CD1c-positive myeloid dendritic cell (primary cell): ENCODE results near the gene CHST7.

Experiments used
- DNase-seq: peaks from one replicate; pipeline ENCODE4 v3.0.0-alpha.2; 2016; ENCODE audit errors: extremely low spot score

The CHST7 gene

DNA sequence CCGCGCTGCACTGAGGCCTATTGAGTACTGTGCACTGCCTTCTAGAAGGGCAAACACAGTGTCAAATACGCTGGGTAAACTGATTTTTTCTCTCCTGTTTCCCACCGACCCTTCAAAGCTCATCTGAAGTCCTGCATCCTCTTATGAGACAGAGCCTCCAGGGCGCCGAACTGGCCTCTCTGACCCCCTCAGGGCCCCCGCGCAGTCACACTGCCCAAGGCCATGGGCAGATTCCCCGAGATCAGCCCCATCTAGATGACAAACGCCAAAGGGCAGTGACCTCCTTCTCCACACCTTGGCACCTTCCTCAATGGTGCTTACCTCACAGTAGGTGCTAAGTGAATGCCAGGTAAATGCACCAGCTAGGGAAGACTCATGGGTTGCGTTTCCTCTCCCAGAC, 34.4 kb downstream of the CHST7 start:
- no peak for DNase-seq

DNA sequence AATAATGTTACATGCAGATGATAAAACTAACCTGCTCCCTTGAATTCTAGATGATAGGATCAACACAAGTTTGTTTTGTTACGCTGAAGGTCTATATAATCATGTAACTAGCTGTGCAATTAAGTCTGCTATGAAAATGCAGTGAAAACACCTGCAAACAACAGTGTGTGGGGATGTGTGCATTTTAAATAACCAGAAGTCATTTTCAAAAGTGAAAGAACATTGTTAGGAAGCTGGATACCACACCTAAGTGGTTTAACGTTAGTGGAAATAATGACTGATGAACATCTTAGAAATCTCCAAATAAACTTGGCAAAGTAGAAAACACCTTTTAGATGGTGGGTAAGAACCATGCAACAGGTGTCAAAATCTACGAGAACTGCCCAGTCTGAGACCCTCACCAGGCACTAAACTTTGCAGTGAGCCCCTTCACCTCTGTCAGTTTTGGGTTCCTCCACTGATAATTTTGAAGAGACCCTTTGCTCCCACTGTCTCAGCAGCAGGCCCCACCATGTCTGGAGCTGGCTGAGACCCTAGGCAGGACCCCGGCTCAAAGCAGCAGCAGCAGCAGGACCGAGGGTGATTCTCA, 36.6 kb downstream of the CHST7 start:
- DNase-seq, result no peak

DNA sequence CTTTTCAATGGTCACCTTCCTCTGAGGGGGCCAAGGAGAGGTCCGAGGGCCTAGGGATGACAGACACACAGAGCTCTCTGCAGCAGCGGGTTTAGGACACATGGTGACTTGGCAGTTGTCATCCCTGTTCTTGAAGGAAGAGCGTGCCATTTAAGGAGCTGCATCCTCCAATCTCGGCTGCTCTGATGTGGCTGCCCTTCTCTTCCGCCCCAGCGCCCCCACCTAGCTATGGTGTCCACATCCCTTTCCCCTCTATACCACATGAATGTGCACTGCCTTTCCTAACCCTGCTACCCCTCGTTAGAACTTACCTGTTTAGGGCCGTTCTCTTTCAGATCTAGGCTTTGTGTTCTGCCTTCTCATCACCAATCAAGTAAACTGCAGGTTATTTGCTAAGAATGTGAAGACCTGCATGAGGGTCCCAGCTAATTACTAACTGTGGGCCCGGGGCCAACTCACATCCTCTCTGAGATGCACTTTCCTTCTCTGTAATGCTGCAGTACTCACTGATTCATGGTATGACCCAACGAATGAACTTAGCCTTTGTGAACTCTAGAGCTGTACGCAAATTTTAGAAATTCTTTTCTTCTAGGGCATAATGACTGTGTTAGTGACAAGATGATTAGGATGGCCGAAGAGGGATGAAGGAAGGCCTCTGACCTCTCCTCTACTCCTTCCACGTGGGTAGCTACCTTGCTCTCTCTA, 38.2 kb downstream of the CHST7 start:
- no peak for DNase-seq

DNA sequence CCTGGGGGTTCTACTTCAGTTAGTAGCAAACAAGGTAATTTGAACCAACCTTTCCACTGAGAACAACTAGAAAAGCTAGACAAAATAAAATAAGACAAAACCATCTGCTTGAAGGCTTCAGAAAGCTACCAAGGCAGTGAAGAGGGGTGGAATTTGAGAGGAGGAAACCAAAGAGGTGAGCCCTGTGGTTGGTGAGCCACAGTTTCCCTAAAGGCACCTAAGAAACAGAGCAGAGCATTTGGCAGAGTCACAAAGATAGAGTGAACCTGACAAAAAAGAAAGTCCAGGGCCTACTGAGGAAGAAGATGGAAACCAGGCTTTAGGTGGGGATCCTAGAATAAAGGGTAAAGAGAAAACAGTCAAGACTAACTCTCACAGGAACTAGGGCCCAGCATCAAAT, 44.3 kb downstream of the CHST7 start:
- DNase-seq, result no peak

DNA sequence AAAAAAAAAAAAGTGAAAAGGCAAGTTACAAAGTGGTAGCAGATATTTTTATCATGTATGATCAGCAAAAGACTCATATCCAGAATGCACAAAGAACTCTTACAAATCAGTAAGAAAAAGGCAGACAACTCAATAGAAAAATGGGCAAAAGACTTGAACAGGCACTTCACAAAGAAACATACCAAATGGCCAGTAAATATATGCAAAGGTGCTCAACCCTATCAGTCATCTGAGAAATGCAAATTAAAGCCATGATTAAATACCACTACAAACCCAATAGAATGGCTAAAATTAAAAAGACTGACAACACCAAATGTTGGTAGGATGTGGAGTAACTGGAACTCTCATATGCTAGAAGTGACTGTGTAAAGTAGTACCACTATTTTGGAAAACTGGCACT, 45.4 kb downstream of the CHST7 start:
- DNase-seq, result no peak

DNA sequence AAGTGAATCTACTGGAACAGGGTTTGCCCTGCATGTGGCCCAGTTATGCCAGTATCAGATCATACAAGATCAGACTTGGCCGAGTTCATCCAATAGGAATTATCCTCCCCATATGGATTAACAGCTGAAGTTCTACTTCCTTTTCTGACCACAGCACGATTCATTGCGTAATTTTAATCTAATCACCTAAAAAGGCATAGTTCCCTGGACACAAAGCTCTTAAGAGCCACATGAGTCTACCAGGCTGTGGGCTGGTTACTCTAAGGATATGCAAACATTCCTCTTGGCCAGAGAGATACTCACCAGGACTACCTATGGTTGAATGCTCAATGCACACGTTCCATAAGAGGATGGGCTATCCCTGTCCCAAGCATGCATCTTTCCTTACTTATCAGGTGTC, 46.9 kb downstream of the CHST7 start:
- no peak for DNase-seq

DNA sequence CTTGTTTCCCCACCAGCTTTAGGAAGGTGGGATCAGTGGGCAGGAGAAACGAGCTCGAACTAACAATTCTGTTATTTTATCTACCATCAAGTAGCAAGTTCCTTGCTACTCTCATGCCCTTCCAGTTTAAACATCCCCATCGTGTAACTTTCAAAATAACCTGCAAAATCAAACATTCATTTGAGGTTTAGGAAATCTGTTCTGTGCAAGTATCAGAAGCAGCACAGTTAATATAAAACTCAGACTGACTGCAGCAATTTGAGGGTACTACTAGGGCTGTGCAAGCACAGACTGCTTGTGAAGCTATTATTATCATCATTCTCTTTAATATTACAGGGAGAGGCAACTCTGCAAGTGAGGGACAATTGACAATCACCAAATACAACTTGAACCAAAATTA, 48.0 kb downstream of the CHST7 start:
- DNase-seq, result no peak

DNA sequence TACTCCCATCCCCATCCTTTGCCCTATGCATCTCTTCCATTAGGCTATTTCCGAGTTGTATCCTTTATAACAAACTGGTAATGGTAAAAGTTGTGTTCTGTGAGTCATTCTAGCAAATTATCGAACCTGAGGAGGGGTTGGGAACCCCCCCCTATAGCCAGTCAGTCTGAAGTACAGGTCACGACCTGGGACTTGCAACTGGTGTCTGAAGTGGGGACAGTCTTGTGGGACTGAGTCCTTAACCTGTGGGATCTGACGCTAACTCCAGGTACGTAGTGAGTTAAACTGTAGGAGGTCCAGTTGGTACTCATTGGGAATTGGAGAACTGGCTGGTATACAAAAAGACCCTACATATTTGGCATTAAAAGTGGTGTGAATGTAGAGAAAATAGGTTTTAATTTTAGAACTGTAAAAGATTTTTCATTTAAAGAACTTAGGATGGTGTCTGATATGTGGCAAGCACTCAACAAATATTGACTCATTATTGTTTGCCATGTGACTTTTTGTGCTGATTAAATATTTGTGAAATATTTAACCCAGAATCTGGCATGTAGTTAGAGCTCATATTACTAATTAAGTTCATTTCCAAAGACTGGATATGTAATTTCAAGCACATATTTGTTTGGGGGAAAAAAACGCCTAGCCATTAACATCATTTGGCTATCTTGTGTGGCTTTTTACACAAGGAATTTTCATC, 50.7 kb downstream of the CHST7 start:
- DNase-seq, result no peak

DNA sequence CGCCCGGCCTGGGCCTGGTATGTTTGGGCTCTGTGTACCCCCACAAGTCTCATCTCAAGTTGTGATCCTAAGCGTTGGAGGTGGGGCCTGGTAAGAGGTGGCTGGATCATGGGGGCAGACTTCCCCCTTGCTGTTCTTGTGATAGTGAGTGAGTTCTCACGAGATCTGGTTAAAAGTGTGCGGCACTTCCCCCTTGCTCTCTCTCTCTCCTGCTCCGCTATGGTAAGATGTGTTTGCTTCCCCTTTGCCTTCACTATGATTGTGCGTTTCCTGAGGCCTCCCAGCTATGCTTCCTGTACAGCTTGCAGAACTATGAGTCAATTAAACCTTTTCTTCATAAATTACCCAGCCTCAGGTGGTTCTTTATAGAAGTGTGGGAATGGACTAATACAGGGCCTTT, 53.0 kb downstream of the CHST7 start:
- peak; percentile 84 for DNase-seq

DNA sequence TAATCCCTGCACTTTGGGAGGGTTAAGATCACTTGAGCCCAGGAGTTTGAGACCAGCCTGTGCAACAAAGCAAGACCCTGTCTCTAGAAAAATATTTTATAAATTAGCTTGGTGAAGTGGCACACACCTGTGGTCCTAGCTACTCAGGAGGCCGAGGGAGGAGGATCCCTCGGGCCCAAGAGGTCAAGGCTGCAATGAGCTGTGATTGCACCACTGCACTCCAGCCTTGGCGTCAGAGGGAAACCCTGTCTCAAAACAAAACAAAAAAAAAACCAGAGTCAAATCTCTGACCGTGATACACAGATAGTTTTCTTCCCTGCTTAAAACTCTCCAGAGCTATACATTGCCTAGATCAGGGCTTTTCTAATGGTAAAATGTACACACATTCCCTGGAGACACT, 53.5 kb downstream of the CHST7 start:
- DNase-seq, result peak; percentile 5

DNA sequence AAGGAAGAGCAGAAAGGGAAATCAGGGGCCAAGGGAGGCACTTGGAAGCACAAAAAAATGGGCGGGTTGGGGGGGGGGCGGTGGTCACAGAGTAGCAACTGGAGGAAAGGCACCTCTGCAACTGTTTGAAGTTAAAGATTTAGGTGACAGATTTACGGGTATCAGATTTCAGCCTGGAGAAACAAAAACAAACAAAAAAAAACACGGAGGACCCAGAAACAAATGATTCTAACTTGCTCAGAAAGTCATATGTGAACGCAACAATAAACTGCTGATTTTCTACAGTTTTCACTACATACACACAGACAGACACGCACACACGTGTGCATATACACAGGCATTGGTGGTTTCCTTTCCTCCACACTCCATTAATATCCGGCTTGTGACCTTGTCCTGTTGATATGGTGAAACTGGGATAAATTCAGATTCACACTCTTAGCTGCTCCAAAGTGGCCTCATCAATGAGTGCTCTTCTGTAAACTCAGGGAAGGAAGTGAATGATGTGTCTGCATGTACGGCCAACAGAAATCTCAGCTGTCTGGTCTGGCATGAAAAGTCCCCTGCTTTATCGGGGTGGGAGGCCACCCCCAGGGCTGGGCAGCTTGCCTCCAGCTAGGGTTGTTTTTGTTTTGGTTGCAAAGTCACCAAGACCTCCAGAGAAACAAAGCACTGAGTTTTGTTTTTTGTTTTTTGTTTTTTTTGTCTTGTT, 54.3 kb downstream of the CHST7 start:
- peak; percentile 55 for DNase-seq

DNA sequence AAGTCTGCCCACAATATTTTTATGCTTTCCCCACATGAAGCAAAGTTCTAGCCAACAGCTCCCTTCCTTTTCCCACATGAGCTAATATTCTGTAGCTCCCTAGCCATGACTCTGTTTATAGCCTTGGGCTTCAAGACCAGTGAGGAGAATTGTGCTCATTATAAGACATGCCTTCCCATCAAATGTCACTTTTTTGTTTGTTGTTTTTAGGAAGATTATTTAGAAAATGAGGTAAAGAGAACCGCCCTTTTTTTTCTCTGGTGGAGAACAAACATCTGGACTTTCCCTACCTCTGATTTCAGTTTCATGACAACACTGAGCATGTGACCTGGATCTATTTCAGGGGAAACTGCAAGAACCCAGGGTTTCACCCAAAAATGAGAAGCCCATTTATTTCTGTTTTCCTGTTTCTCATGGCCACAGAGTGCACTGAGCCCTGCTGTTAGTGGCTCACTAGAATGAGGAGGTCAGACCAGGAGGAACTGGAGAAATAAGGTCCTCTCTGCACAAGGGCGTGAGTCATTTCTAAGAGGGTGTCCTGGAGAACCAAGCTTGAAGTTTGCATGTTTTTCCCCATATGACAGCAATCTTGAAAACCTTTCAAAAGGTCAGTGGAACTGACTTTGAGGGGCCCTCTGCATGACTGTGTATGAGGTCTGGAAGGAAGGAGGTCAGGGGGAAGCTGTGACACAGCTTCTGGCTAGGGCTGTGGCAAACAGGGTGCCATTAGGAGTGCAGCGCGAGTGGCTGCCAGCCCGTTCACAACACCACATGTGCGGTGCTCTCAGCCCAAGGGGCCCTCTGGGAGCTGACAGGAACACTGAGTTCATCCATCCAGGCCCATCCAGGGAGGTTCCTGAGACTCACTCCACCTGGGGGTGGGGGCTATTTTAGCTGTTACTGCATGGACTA, 55.2 kb downstream of the CHST7 start:
- peak; percentile 85 for DNase-seq

DNA sequence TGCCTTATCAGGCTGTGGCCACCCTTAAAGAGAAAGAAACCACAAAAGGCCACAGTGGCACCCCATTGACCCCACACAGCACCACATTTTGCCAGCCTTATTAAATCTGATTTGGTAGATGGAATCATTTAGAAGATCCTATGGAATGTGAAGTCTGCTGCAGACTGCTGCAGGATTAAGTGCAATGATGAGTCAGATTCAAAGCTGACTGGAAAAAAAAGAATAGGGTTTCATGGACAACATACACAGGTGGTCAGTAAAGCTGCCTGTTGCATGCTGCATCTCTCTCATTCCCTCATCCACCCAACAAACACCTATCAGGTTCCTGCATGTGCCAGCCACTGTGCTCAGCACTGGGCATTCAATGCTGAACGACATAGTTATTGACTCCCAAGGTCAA, 56.6 kb downstream of the CHST7 start:
- no peak for DNase-seq

DNA sequence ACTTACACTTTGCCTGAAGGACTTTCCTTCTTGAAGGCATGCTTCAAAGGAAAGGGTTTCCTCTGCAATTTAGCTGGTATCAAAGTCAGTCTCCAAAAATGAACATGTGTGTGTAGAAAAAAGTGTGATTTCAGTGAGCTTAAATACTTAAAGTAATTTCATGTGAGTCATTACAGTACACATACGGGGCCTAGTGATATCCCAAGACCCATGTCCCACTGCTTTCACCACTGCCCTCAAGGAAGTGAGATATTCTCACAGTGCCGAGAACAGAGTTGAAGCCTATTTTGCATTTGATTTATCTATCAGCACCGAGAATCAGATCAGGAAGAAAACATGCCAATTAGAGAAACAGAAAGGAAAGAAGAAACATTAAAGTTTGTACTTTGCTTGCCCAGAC, 61.0 kb downstream of the CHST7 start:
- DNase-seq, result no peak

DNA sequence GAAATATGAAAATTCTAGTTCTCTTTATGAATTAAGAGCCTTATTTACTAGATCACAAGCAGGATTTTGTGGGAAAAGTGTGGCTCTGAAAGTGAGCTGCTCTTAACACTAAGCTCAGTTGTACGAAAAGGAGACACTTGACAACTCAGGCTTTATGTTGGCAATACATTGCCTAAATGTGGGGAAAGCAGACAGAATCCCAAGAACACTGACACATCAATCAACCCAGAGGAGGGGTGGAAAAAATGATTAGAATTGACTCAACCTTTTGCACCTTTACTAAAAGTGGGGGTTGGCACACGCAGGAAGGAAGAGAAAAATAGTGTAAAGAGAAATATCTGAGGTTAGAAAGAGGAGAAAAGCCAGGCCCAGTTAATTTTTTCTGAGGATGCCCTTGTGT, 61.6 kb downstream of the CHST7 start:
- no peak for DNase-seq

DNA sequence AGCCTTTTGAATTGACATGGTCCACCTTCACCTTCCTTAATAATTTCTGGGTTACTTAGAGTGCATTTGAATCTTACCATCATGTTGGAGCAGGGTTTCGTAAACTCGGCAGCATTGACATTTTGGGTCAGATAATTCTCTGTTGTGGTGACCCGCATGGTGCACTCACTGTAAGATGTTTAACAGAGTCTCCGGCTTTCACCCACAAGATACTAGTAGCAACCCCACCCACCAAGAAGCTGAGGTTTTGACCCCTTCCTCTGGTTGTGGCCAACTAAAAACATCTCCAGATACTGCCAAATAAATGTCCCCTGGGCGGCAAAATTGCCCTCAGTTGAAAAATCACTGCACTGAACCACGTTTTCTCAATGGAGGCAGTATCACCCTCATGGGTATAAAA, 62.7 kb downstream of the CHST7 start:
- no peak for DNase-seq

DNA sequence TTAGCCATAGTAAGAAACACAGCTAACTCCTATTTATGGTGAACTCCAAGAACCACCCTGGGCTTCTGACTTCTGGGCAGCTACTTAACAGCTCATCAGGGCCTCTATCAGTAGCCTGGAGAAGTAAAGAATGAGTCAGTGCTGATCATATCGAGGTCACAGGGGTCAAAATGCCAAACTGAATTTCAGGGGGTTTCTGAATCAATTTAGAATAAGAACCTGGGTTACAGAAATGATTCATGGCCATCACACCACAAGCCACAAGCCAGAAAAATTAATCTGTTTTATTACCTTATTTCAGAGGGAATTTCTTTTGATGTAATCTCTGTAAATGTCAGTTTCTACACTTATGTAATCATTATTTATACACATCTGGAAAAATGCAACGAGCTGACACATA, 64.4 kb downstream of the CHST7 start:
- DNase-seq, result no peak

DNA sequence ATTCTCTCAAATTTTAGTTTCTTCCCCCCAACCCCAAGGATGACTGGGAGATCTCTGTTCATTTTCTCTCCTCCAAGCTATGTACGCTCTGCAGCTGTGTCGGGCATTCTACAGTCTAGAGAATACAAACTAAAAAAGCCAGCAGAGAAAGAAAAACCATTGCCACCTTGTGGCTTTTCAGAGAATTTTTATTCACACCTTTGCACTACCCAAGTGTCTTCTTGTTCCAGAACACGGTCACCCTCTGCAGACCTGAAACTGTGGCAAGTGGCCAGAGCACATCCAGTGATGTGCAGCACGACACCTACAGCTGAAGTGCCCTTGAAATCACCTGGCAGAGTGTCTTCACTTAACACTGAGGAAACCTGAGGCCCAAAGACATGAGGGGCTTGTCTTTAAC, 68.6 kb downstream of the CHST7 start:
- DNase-seq, result peak; percentile 13

DNA sequence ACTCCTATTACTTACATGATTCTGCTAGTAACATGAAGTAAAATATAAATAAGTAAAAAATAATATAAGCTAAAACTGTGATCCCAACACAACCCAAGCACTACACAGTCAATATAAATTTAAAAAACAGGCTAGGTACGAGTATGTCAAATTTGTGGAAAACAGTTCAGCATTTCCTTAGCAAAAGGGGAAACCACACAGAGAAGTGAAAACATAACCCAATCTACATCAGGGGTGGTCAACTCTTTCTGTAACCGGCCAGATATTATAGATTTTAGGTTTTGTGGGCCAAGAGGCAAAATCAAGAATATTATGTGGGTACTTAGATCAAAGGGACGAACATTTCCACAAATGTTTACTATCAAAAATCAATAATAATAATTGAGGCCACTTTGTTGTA, 70.1 kb downstream of the CHST7 start:
- peak; percentile 24 for DNase-seq

DNA sequence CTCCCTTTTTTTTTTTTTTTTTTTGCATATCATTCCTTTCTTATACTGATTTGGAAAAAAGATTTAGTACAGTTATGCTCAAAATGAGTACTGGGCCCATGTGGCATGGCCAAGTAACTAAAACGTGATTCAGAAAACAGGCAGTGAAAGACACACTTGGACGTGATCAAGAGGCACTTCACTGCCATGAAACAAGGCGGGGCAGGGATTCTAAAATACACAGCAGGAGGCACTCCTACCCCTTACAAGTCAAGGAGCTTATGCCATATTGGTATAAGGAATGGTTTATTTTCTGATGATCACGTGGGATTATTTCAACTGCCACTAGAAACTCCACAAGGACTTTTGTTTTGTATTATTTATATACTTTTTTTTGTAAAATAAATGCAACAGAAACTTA, 72.0 kb downstream of the CHST7 start:
- no peak for DNase-seq

DNA sequence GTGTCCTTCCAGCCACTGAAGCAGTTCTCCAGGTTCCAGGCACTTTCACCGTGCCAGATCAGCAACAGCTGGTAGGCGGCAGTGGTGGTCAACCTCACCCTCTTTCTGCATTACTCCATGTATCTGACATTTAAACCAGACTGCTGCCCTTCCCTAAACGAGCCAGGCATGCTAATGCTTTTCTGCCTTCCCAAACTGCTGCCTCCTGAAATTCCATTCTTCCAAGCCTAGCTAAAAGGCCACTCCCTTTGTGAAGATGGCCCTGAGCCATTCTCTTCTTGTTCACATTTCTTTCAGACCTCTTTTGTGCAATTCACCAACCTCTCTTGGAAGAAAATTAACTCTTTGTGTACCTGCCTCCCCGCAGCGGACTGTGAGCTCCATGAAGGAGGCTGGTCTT, 73.7 kb downstream of the CHST7 start:
- DNase-seq, result no peak
